Measurements from ENCODE around the gene ING1. TPM values are rescaled to one million over a fixed set of nuclear protein-coding genes. Genes with fewer than 3 reads are reported as not detected.

The ING1 gene
- total RNA-seq, 1 experiment from 2014 or later, result 17.9 TPM

GRCh38 chr13:110683203-110683883, 30.2 kb upstream of the ING1 start:
- Histone ChIP-seq H3K9ac (ENCODE audit: low read length) (no peak overlapping the region), H3K4me1 (ENCODE audit: insufficient read depth, low read length) (no peaks in the 10 kb centered on the region), H3K9me2 (replicated peaks; ENCODE audit: low read length) (no peaks in the 10 kb centered on the region), H4K20me1 (ENCODE audit: low read length) (no peaks in the 10 kb centered on the region), H3K4me3 (ENCODE audit: low read length) (no peak overlapping the region), H2AFZ (ENCODE audit: low read length) (no peak overlapping the region), H3K79me2 (ENCODE audit: low read length) (no peaks in the 10 kb centered on the region), H3K27ac (ENCODE audit: low read length) (no peak overlapping the region), H3F3A (ENCODE audit: low read length, unreplicated experiment) (no peaks in the 10 kb centered on the region), H3K36me3 (ENCODE audit: low read depth, low read length) (peaks cover 17% of the 10 kb centered on the region; the same call in 1 of the 2 replicates), H3K27me3 (ENCODE audit: low read length) (no peaks in the 10 kb centered on the region), H3K4me2 (ENCODE audit: low read length) (no peak overlapping the region), H3K9me3 (ENCODE audit: low read length) (no peaks in the 10 kb centered on the region)
- ATAC-seq, result peak; percentile 53
- TF ChIP-seq EZH2phosphoT487 (IDR thresholded peaks at IDR 0.05; ENCODE audit: borderline replicate concordance, low read length), result no peak
- TF ChIP-seq EZH2 (IDR thresholded peaks at IDR 0.05; ENCODE audit: low read length, unreplicated experiment), result no peak
- TF ChIP-seq CTCF (conservative IDR thresholded peaks at IDR 0.05; ENCODE audit: low read depth, low read length), result peak; percentile 45
- intact Hi-C loops (cut with micrococcal nuclease), result loop anchor here (1.0 kb wide), 1 partner anchor 136 kb away; no protein-coding TSS in a partner anchor
- peak; percentile 19 for DNase-seq
- BruUV-seq (replicated peaks), result no TSS peak
- ChIA-PET CTCF (interaction anchor here (0.6 to 1.4 kb wide), 2 partner anchors 16 to 187 kb away, joined by 3 read pairs; no protein-coding TSS in a partner anchor), POLR2A (ENCODE audit: unreplicated experiment) (no interaction called here)

GRCh38 chr13:110683921-110684320, 29.6 kb upstream of the ING1 start:
- Histone ChIP-seq H3K4me2 (ENCODE audit: low read length) (no peak overlapping the region), H3K4me1 (ENCODE audit: insufficient read depth, low read length) (no peaks in the 10 kb centered on the region), H2AFZ (ENCODE audit: low read length) (no peak overlapping the region), H3K9me3 (ENCODE audit: low read length) (no peaks in the 10 kb centered on the region), H3K27ac (ENCODE audit: low read length) (no peak overlapping the region), H3K27me3 (ENCODE audit: low read length) (no peaks in the 10 kb centered on the region), H3K79me2 (ENCODE audit: low read length) (no peaks in the 10 kb centered on the region), H3K4me3 (ENCODE audit: low read length) (no peak overlapping the region), H4K20me1 (ENCODE audit: low read length) (no peaks in the 10 kb centered on the region), H3K9ac (ENCODE audit: low read length) (no peak overlapping the region), H3F3A (ENCODE audit: low read length, unreplicated experiment) (no peaks in the 10 kb centered on the region), H3K9me2 (replicated peaks; ENCODE audit: low read length) (no peaks in the 10 kb centered on the region), H3K36me3 (ENCODE audit: low read depth, low read length) (peaks cover 17% of the 10 kb centered on the region; the same call in 1 of the 2 replicates)
- no TSS peak for BruUV-seq (replicated peaks)
- DNase-seq (no peak), ATAC-seq (no peak)
- intact Hi-C loops (cut with micrococcal nuclease), result loop anchor here (1.0 kb wide), 1 partner anchor 135 kb away; no protein-coding TSS in a partner anchor
- POLR2A ChIA-PET (ENCODE audit: unreplicated experiment), result no interaction called here
- CTCF ChIA-PET, result interaction anchor here (1.4 kb wide), 1 partner anchor 186 kb away, joined by 3 read pairs; no protein-coding TSS in a partner anchor
- TF ChIP-seq EZH2phosphoT487 (IDR thresholded peaks at IDR 0.05; ENCODE audit: borderline replicate concordance, low read length), result no peak
- no peak for TF ChIP-seq EZH2 (IDR thresholded peaks at IDR 0.05; ENCODE audit: low read length, unreplicated experiment)
- no peak for TF ChIP-seq CTCF (conservative IDR thresholded peaks at IDR 0.05; ENCODE audit: low read depth, low read length)
